Pancreas (tissue), 10 donors: ENCODE results near the gene DDX52. TPM values are rescaled to one million over a fixed set of nuclear protein-coding genes. Genes with fewer than 3 reads are reported as not detected.

Source experiments
- ATAC-seq, 4 donors: fragments of 200-7000 bp; cut with Tn5 transposase; one replicate each; pipeline versions ENCODE4 v1.8.0 to v1.9.1; 2020; ENCODE audit warnings: mild to moderate bottlenecking in 4 of 4, moderate library complexity in 4 of 4
- DNase-seq, 6 donors: peaks; one replicate each; pipeline ENCODE4 v3.0.0-alpha.2; 2020
- FAIRE-seq: peaks from 2 replicates; lab custom pipeline; 2012; peaks lifted over from hg19 to GRCh38; lab: Jason Lieb, UNC
- H3K27ac ChIP-seq, 4 donors: fragments of 200-600 bp; sonication (generic); 1 replicate in 3 of 4; 2 replicates in 1 of 4; pipeline versions ENCODE4 v1.5.0 to v1.8.0; 2020
- H3K27me3 ChIP-seq, 4 donors: fragments of 200-600 bp; one replicate each; pipeline ENCODE4 v1.8.0; 2021
- H3K36me3 ChIP-seq, 3 donors: fragments of 200-600 bp; sonication (generic) in 1 of 3; one replicate each; pipeline versions ENCODE4 v1.5.0 to v1.8.0; 2020 to 2021
- H3K4me1 ChIP-seq, 3 donors: fragments of 200-600 bp; one replicate each; pipeline ENCODE4 v1.8.0; 2021
- H3K4me3 ChIP-seq, 4 donors: fragments of 200-600 bp; sonication (generic) in 2 of 4; one replicate each; pipeline versions ENCODE4 v1.5.0 to v1.8.0; 2020 to 2021
- H3K9me3 ChIP-seq, 4 donors: fragments of 200-600 bp; one replicate each; pipeline ENCODE4 v1.8.0; 2021
- WGBS, 2 donors: extraction: QIAGEN DNeasy Blood & Tissue Kit; methylation state at CpG; one replicate each; pipeline ENCODE4 v1.1.7; 2013; 5-methylcytosine and 5-hydroxymethylcytosine counted together
- intact Hi-C, 3 donors: fragments of 100-400 bp; cut with DNase I; formaldehyde crosslinking; loops; one replicate each; pipeline versions ENCODE4 v1.11.1 to v1.14.2; 2022
- polyA plus RNA-seq, 2 donors: library from polyadenylated mRNA; stranded (reverse); fragments of 200-250 nt; gene quantifications; one replicate each; pipeline ENCODE4 v1.2.3, GENCODE V29; 2013
- total RNA-seq, 6 donors: library from RNA; stranded (reverse); fragmentation: NEBNext Ultra II Directional in 4 of 6; extraction: Animal tissue kit (Norgen Biotek cat#: 25700) in 4 of 6; gene quantifications; one replicate each; pipeline versions ENCODE4 v1.2.1 to v1.2.4, GENCODE V29; 2021 to 2023
- TF ChIP-seq, protein P1 (sequence below), 4 donors: fragments of 200-600 bp; sonication (generic) in 3 of 4; IDR thresholded peaks; one replicate each; pipeline versions ENCODE4 v1.5.0 to v1.8.0; 2021; ENCODE audit warnings: antibody characterized with exemption in 4 of 4
- donor health status: healthy with polysubstance abuse.
- donor health status: DM: no; HTN: no; CAD: no; lungs with moderate emphysema.
- donor health status: DM: no; HTN: no; CAD: no.
- donor health status: control.
- donor health status: control.
- donor health status: Bipolar disorder and iron deficiency.
- donor health status: DM: yes; HTN: yes; CAD: no.
- donor health status: DM: no; HTN: no; CAD: no.
- donor health status: DM: no; HTN: no; CAD: no.
- donor health status: DM: yes; HTN: yes; CAD: no.

Gene DDX52
- total and polyA plus RNA-seq, 8 donors, result 7.7 to 21.4 (median 10.1) TPM

DNA sequence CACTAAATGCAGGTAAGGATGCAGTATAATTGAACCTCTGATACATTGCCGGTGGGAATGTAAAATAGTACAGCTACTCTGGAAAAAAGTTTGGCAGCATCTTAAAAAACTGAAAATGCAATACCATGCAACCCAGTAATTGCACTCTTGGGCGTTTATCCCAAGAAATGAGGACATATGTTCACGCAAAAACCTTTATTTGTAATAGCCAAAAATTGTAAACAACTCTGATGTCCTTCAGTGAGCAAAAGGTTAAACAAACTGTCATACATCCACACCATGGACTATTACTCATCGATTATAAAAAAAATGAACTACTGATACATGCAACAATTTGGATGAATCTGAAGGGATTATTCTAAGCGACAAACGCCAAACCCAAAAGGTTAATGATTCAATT is 51.0 kb downstream of the DDX52 start:
- WGBS, 2 donors, result 73 to 89% methylated on average over 6 of the region's 6 CpGs

DNA sequence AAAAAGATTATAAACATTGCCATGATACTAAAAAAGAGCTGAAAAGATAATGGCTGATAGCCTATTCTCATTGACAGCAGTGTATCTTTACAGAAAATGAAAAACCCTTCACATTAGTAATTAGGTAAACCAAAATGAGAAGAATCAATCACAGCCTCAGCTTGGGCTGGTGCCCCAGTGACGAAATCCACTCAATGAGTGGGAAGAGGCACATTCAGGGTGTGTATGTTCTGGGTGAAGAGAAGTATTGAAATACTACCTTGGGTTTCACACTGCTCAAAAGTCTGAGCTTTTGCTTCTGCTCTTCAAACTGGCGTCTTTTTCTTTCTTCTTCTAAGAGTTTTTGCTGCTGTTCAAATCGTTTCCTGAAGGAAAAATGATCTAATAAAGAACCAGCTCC is 58.2 kb downstream of the DDX52 start:
- TF ChIP-seq, protein P1, sequence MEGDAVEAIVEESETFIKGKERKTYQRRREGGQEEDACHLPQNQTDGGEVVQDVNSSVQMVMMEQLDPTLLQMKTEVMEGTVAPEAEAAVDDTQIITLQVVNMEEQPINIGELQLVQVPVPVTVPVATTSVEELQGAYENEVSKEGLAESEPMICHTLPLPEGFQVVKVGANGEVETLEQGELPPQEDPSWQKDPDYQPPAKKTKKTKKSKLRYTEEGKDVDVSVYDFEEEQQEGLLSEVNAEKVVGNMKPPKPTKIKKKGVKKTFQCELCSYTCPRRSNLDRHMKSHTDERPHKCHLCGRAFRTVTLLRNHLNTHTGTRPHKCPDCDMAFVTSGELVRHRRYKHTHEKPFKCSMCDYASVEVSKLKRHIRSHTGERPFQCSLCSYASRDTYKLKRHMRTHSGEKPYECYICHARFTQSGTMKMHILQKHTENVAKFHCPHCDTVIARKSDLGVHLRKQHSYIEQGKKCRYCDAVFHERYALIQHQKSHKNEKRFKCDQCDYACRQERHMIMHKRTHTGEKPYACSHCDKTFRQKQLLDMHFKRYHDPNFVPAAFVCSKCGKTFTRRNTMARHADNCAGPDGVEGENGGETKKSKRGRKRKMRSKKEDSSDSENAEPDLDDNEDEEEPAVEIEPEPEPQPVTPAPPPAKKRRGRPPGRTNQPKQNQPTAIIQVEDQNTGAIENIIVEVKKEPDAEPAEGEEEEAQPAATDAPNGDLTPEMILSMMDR (IDR thresholded peaks at IDR 0.05), result no peak
- Histone ChIP-seq H3K4me1 (no peaks in the 10 kb centered on the region), H3K4me3 (no peak overlapping the region), H3K27me3 (no peaks in the 10 kb centered on the region), H3K27ac (no peak overlapping the region), H3K36me3 (peaks cover 0 to 37% (median 9%) of the 10 kb centered on the region in 3 donors), H3K9me3 (no peaks in the 10 kb centered on the region)
- FAIRE-seq (no peak), ATAC-seq (no peak), DNase-seq (no peak)
- intact Hi-C loops, result no loop called here
- 64 to 76% methylated on average over 3 of the region's 3 CpGs for WGBS, 2 donors

More for the DNA sequence above, 51.0 kb downstream of the DDX52 start:
- no peaks in the 10 kb centered on the region for H3K9me3 ChIP-seq
- FAIRE-seq (no peak), DNase-seq (no peak), ATAC-seq (no peak)
- no peak overlapping the region for H3K4me3 ChIP-seq
- TF ChIP-seq, protein P1 (IDR thresholded peaks at IDR 0.05), result no peak
- intact Hi-C loops, result no loop called here
- H3K27ac ChIP-seq, result no peak overlapping the region
- peaks cover 0 to 22% (median 0%) of the 10 kb centered on the region in 3 donors for H3K36me3 ChIP-seq
- no peaks in the 10 kb centered on the region for H3K27me3 ChIP-seq
- H3K4me1 ChIP-seq, result no peaks in the 10 kb centered on the region

DNA sequence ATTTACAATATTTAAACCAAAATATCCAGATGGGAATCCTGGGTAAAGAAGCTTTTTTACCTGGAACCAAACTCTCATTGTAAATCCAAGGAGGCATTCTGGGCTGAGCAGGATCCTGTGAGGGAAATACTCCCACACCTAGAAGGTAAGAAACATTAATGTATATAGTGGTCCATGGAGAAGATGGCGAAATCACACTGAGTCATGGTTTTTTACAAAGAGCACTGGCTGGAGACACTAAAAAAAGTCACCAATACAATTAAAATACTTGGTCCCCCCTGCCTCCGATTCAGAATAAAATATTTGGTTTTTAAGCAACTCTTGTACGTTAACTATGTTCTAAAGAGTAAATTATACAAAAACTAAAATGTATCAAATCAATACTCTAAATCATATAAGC is 67.0 kb downstream of the DDX52 start:
- Histone ChIP-seq H3K27me3 (no peaks in the 10 kb centered on the region), H3K4me1 (no peaks in the 10 kb centered on the region), H3K9me3 (no peaks in the 10 kb centered on the region), H3K4me3 (no peak overlapping the region), H3K27ac (no peak overlapping the region), H3K36me3 (peaks cover 0 to 18% (median 9%) of the 10 kb centered on the region in 3 donors)
- FAIRE-seq, result no peak
- intact Hi-C loops, result no loop called here
- WGBS, 2 donors, result 93 to 96% methylated on average over 3 of the region's 3 CpGs
- ATAC-seq, result no peak
- DNase-seq, result no peak
- TF ChIP-seq, protein P1 (IDR thresholded peaks at IDR 0.05), result no peak

DNA sequence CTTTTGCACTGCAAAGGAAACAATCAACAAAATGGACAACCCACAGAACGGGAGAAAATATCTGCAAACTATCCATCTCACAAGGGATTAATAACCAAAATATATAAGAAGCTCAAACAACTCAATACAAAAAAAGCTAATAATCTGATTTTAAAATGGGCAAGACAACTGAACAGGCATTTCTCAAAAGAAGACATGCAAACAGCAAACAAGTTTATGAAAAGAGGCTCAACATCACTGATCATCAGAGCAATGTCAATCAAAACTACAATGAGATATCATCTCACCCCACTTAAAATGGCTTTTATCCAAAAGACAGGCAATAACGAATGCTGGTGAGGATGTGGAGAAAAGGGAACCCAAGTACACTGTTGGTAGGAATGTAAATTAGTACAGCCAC is 68.8 kb downstream of the DDX52 start:
- Histone ChIP-seq H3K27me3 (no peaks in the 10 kb centered on the region), H3K9me3 (no peaks in the 10 kb centered on the region), H3K4me1 (no peaks in the 10 kb centered on the region), H3K36me3 (peaks cover 0 to 27% (median 3%) of the 10 kb centered on the region in 3 donors), H3K4me3 (no peak overlapping the region), H3K27ac (no peak overlapping the region)
- no peak for ATAC-seq
- DNase-seq, result no peak
- no peak for FAIRE-seq
- TF ChIP-seq, protein P1 (IDR thresholded peaks at IDR 0.05), result no peak
- 98 to 100% methylated on average over 2 of the region's 2 CpGs for WGBS, 2 donors
- intact Hi-C loops, result no loop called here

DNA sequence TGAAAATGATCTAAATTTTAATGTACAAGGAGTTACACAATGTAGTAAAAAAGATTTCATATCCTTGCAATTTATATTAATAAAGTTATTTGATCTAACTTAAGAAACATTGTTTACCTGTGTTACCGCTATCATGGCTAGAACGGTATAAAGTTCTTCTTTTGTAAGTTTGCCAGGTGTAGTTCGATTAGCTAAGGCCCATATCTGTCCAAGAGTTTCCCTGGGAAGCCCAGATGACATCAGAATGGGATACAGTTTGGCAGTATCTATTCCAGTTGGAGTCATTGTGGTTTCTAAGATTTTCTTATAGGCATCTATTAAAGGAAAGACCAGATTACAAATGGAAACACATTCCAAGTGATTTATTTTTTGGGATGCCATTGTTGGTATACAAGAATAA is 71.6 kb downstream of the DDX52 start:
- FAIRE-seq, result no peak
- DNase-seq, result no peak
- H3K4me3 ChIP-seq, result no peak overlapping the region
- 52 to 60% methylated on average over 3 of the region's 3 CpGs for WGBS, 2 donors
- no peaks in the 10 kb centered on the region for H3K27me3 ChIP-seq
- H3K27ac ChIP-seq, result no peak overlapping the region
- peaks cover 0 to 37% (median 24%) of the 10 kb centered on the region in 3 donors for H3K36me3 ChIP-seq
- TF ChIP-seq, protein P1 (IDR thresholded peaks at IDR 0.05), result no peak
- ATAC-seq, result no peak
- no peaks in the 10 kb centered on the region for H3K4me1 ChIP-seq
- intact Hi-C loops, result no loop called here
- no peaks in the 10 kb centered on the region for H3K9me3 ChIP-seq
